ENCODE data around the gene BUD13. TPM values are rescaled to one million over a fixed set of nuclear protein-coding genes. Genes with fewer than 3 reads are reported as not detected.

BUD13 gene
- total RNA-seq, 1 donor from 2014 or later, result 13.1 TPM

- Mint-ChIP-seq H3K27me3 (ENCODE audit: unreplicated experiment) (peaks cover 11% of the 10 kb centered on the region), H3K4me1 (ENCODE audit: unreplicated experiment) (no peaks in the 10 kb centered on the region), H3K27ac (ENCODE audit: unreplicated experiment) (no peak overlapping the region), H3K4me3 (ENCODE audit: unreplicated experiment) (no peak overlapping the region), H3K36me3 (ENCODE audit: unreplicated experiment) (no peaks in the 10 kb centered on the region), H3K9me3 (ENCODE audit: unreplicated experiment) (no peaks in the 10 kb centered on the region)
- no peak for TF ChIP-seq CTCF (IDR thresholded peaks at IDR 0.05)
- no peak for DNase-seq (ENCODE audit: extremely low spot score, unreplicated experiment)
Observed at GRCh38 chr11:116718955-116719501, 53.8 kb downstream of the BUD13 start.

DNA sequence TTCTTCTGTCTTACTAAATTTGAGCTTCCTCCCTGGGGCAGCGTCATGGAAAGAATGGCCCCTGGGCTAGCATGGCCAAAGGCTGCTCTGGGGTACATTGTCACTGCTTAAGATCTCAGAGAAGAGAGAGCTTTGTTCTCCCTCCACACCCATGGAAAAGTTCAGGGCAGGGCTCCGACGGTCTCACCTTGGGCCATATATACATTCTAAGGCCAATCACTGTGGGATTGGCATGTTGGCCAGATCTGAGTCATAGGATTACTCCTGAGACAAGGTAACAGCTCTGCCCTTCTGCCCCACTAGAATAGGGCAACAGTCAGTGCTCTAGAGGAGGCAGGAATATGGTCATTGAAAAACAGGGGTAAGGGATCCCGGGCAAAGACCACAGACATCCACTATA is 56.2 kb downstream of the BUD13 start:
- TF ChIP-seq CTCF (IDR thresholded peaks at IDR 0.05), result no peak
- H3K4me1 Mint-ChIP-seq (ENCODE audit: unreplicated experiment), result no peaks in the 10 kb centered on the region
- DNase-seq (ENCODE audit: extremely low spot score, unreplicated experiment), result no peak
- no peaks in the 10 kb centered on the region for H3K9me3 Mint-ChIP-seq (ENCODE audit: unreplicated experiment)
- peaks cover 11% of the 10 kb centered on the region for H3K27me3 Mint-ChIP-seq (ENCODE audit: unreplicated experiment)
- no peak overlapping the region for H3K4me3 Mint-ChIP-seq (ENCODE audit: unreplicated experiment)
- no peaks in the 10 kb centered on the region for H3K36me3 Mint-ChIP-seq (ENCODE audit: unreplicated experiment)
- H3K27ac Mint-ChIP-seq (ENCODE audit: unreplicated experiment), result no peak overlapping the region

DNA sequence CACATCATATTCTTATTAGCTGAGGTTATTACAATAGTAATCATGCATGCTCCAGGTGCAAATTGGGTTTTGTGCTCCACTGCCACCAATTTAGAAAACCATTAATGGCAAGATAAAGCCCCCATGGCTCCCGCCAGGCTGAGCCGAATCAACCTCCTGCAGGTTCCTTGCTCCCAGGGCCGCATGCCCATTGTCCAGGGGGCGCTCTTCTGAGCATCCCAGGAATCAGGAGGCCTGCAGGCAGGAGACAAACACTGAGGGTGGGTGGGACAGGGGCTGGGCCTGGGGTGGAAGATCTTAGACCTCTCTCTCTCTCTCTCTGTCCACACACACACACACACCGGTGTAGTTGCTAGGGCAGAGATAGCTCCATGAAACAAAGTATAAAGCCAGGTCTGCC is 57.4 kb downstream of the BUD13 start:
- no peaks in the 10 kb centered on the region for H3K36me3 Mint-ChIP-seq (ENCODE audit: unreplicated experiment)
- H3K4me3 Mint-ChIP-seq (ENCODE audit: unreplicated experiment), result no peak overlapping the region
- H3K27me3 Mint-ChIP-seq (ENCODE audit: unreplicated experiment), result peaks cover 19% of the 10 kb centered on the region
- no peak overlapping the region for H3K27ac Mint-ChIP-seq (ENCODE audit: unreplicated experiment)
- TF ChIP-seq CTCF (IDR thresholded peaks at IDR 0.05), result no peak
- no peaks in the 10 kb centered on the region for H3K4me1 Mint-ChIP-seq (ENCODE audit: unreplicated experiment)
- no peaks in the 10 kb centered on the region for H3K9me3 Mint-ChIP-seq (ENCODE audit: unreplicated experiment)
- DNase-seq (ENCODE audit: extremely low spot score, unreplicated experiment), result no peak

DNA sequence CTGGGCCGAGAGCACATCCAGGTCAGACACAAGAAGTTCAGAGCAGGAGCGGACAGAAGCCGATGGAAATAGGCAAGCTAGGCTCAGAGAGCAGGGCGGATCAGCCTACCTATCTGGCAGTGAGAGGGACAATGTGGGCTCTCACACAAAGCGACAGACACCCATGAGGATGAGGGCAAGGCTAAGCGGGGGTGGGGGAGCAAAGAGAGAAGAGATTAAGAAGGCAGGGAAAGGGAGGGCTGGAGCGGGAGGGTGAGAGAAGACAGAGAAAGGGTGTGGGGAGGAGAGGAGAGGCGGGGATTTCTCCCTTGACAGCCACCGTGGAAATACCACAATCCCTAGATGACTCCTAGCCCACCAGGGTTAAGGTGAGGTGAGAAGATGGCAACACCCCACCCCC is 57.9 kb downstream of the BUD13 start:
- Mint-ChIP-seq H3K4me1 (ENCODE audit: unreplicated experiment) (peaks cover 2% of the 10 kb centered on the region), H3K27ac (ENCODE audit: unreplicated experiment) (no peak overlapping the region), H3K36me3 (ENCODE audit: unreplicated experiment) (no peaks in the 10 kb centered on the region), H3K4me3 (ENCODE audit: unreplicated experiment) (no peak overlapping the region), H3K9me3 (ENCODE audit: unreplicated experiment) (no peaks in the 10 kb centered on the region), H3K27me3 (ENCODE audit: unreplicated experiment) (peaks cover 24% of the 10 kb centered on the region)
- TF ChIP-seq CTCF (IDR thresholded peaks at IDR 0.05), result no peak
- no peak for DNase-seq (ENCODE audit: extremely low spot score, unreplicated experiment)

DNA sequence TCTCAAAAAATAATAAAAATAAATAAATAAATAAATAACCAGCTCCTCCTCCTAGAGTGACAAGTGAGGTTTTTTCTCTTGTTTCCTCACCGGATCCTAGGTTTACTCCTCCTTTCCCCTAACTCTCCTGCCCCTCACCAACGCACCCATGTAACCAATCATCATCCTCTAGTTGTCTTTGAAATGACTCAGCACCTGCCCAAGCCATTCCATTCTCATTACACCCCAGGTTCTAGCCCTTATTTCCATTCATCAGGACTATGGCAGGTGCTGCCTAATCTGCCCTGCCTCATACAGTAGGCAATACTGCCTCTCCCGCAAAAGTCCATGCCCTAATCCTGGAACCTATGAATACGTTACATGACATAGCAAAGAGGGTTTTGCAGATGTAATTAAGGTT is 60.4 kb downstream of the BUD13 start:
- TF ChIP-seq CTCF (IDR thresholded peaks at IDR 0.05), result no peak
- no peak for DNase-seq (ENCODE audit: extremely low spot score, unreplicated experiment)
- Mint-ChIP-seq H3K4me1 (ENCODE audit: unreplicated experiment) (peaks cover 2% of the 10 kb centered on the region), H3K9me3 (ENCODE audit: unreplicated experiment) (no peaks in the 10 kb centered on the region), H3K27me3 (ENCODE audit: unreplicated experiment) (peaks cover 34% of the 10 kb centered on the region), H3K4me3 (ENCODE audit: unreplicated experiment) (no peak overlapping the region), H3K36me3 (ENCODE audit: unreplicated experiment) (no peaks in the 10 kb centered on the region), H3K27ac (ENCODE audit: unreplicated experiment) (no peak overlapping the region)
